Adrenal gland (tissue), 5 donors: Measurements from ENCODE around the gene SMTNL2.

ENCODE experiments used
- POLR2A ChIP-seq, 2 donors: fragments of 450-650 bp; IDR thresholded peaks; one replicate each; pipeline ENCODE4 v1.6.1; 2017; ENCODE audit warnings: antibody characterized with exemption in 2 of 2, mild to moderate bottlenecking in 2 of 2, moderate library complexity in 1 of 2
- TF ChIP-seq, protein P1 (sequence below), 6 experiments: fragments of 450-650 bp in 4 of 6; fragments of 200-600 bp in 2 of 6; sonication (generic) in 1 of 6; IDR thresholded peaks; 1 replicate in 5 of 6; 2 replicates in 1 of 6; pipeline versions ENCODE4 v1.5.1 to v1.8.0; 2016 to 2021; ENCODE audit warnings: antibody characterized with exemption in 6 of 6, mild to moderate bottlenecking in 2 of 6, moderate library complexity in 1 of 6
- donor health status: DM: no; HTN: no; CAD: no.

DNA sequence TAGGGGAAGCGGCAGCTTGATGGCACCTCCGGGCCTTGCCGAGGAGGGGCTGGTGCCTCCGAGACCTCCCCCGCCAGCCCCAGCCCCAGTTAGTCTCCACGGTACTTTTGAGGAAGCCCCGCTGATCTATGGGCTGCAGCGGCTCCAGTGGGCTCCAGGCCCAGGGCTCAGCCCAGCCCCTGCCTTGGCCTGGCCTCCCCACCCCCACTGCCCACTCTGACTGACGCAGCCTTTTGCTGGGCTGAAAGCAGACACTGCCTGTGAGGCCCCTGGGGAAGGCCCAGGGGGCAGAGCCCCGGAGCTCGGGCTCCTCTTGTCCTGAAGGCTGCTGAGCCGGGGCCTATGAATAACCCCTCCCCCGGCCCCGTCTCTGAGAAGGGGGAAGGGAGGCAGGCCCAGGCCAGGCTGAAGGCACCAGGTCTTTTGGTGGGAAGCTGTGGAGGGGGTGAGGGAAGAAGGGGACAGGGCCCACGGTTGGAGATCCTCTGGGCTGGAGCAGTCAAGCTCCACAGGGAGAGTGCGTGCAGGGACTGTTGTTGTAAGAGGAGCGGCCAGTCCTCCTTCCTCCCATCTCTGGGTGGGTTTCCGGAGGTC, 7.5 kb upstream of the SMTNL2 start:
- TF ChIP-seq, protein P1, sequence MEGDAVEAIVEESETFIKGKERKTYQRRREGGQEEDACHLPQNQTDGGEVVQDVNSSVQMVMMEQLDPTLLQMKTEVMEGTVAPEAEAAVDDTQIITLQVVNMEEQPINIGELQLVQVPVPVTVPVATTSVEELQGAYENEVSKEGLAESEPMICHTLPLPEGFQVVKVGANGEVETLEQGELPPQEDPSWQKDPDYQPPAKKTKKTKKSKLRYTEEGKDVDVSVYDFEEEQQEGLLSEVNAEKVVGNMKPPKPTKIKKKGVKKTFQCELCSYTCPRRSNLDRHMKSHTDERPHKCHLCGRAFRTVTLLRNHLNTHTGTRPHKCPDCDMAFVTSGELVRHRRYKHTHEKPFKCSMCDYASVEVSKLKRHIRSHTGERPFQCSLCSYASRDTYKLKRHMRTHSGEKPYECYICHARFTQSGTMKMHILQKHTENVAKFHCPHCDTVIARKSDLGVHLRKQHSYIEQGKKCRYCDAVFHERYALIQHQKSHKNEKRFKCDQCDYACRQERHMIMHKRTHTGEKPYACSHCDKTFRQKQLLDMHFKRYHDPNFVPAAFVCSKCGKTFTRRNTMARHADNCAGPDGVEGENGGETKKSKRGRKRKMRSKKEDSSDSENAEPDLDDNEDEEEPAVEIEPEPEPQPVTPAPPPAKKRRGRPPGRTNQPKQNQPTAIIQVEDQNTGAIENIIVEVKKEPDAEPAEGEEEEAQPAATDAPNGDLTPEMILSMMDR (IDR thresholded peaks at IDR 0.05) = no peak
- TF ChIP-seq POLR2A (IDR thresholded peaks at IDR 0.05) = no peak
